ENCODE measurements around the gene CROCC2. TPM values are rescaled to one million over a fixed set of nuclear protein-coding genes. Genes with fewer than 3 reads are reported as not detected.
A peak's percentile ranks its signal among the peaks of the same experiment; 100 is the strongest.

CROCC2 gene
- polyA plus RNA-seq, 6 donors from 2014 or later, result not detected

GRCh38 chr2:240921311-240921994 is 15.3 kb downstream of the CROCC2 start:
- Mint-ChIP-seq H3K4me3 (no peak overlapping the region), H3K9me3 (no peaks in the 10 kb centered on the region), H3K27ac (peak overlapping the region in 1 of 6 donors; percentile 44), H3K36me3 (no peaks in the 10 kb centered on the region), H3K27me3 (peaks cover 0 to 21% (median 0%) of the 10 kb centered on the region in 3 donors), H3K4me1 (peaks cover 2 to 7% (median 4%) of the 10 kb centered on the region in 3 donors)
- ATAC-seq (ENCODE audit: low read depth in 2 of 2) (no peak), DNase-seq (no peak)

DNA sequence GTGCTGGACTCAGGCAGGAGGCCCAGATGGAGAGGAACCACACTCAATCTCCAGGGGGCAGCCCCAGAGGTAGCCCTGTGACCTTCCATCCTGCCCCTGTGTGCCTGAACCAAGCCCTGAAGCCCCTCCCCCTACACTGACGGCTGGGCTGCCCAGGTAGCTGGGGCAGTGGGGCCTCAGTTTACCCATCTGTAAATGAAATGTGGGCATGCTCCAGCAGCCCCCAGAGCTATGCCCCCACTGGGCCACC is 15.8 kb downstream of the CROCC2 start:
- no peak for DNase-seq
- no peak for ATAC-seq (ENCODE audit: low read depth in 2 of 2)

GRCh38 chr2:240922245-240922981 is 16.3 kb downstream of the CROCC2 start:
- Mint-ChIP-seq H3K27me3 (peaks cover 0 to 12% (median 0%) of the 10 kb centered on the region in 3 donors), H3K4me1 (peaks cover 0 to under 1% (median 0%) of the 10 kb centered on the region in 3 donors), H3K9me3 (peaks cover 0 to 3% (median 0%) of the 10 kb centered on the region in 7 donors), H3K27ac (no peak overlapping the region), H3K4me3 (no peak overlapping the region), H3K36me3 (no peaks in the 10 kb centered on the region)
- DNase-seq, result no peak
- ATAC-seq (ENCODE audit: low read depth in 2 of 2), result no peak

More for the DNA sequence above, 15.8 kb downstream of the CROCC2 start:
- Mint-ChIP-seq H3K27me3 (peaks cover 0 to 16% (median 0%) of the 10 kb centered on the region in 3 donors), H3K4me3 (no peak overlapping the region), H3K36me3 (no peaks in the 10 kb centered on the region), H3K27ac (peak overlapping the region in 1 of 6 donors; percentile 44), H3K4me1 (peaks cover 0 to 4% (median 4%) of the 10 kb centered on the region in 3 donors), H3K9me3 (no peaks in the 10 kb centered on the region)

- no peaks in the 10 kb centered on the region for H3K36me3 Mint-ChIP-seq
- ATAC-seq (ENCODE audit: low read depth in 2 of 2), result no peak
- H3K27me3 Mint-ChIP-seq, result peaks cover 0 to 12% (median under 1%) of the 10 kb centered on the region in 3 donors
- no peaks in the 10 kb centered on the region for H3K4me1 Mint-ChIP-seq
- H3K4me3 Mint-ChIP-seq, result no peak overlapping the region
- no peak overlapping the region for H3K27ac Mint-ChIP-seq
- no peak for DNase-seq
- peaks cover 0 to 6% (median 0%) of the 10 kb centered on the region in 7 donors for H3K9me3 Mint-ChIP-seq
These were observed 16.9 kb downstream of the CROCC2 start for GRCh38 chr2:240922982-240923537.

- Mint-ChIP-seq H3K4me1 (no peaks in the 10 kb centered on the region), H3K4me3 (no peak overlapping the region), H3K36me3 (no peaks in the 10 kb centered on the region), H3K27ac (no peak overlapping the region), H3K27me3 (peaks cover 0 to 12% (median 6%) of the 10 kb centered on the region in 3 donors), H3K9me3 (peaks cover 0 to 7% (median 0%) of the 10 kb centered on the region in 7 donors)
- DNase-seq (no peak), ATAC-seq (ENCODE audit: low read depth in 2 of 2) (no peak)
These were observed 19.0 kb downstream of the CROCC2 start for GRCh38 chr2:240925191-240925567.

GRCh38 chr2:240925568-240926515 is 19.7 kb downstream of the CROCC2 start:
- DNase-seq, result no peak
- H3K27ac Mint-ChIP-seq, result no peak overlapping the region
- no peak overlapping the region for H3K4me3 Mint-ChIP-seq
- H3K27me3 Mint-ChIP-seq, result peaks cover 0 to 12% (median 6%) of the 10 kb centered on the region in 3 donors
- no peaks in the 10 kb centered on the region for H3K36me3 Mint-ChIP-seq
- H3K9me3 Mint-ChIP-seq, result peaks cover 0 to 7% (median 0%) of the 10 kb centered on the region in 7 donors
- no peak for ATAC-seq (ENCODE audit: low read depth in 2 of 2)
- no peaks in the 10 kb centered on the region for H3K4me1 Mint-ChIP-seq

GRCh38 chr2:240926516-240927389 is 20.6 kb downstream of the CROCC2 start:
- H3K27me3 Mint-ChIP-seq, result peaks cover 0 to 12% (median 6%) of the 10 kb centered on the region in 3 donors
- no peak overlapping the region for H3K27ac Mint-ChIP-seq
- no peaks in the 10 kb centered on the region for H3K36me3 Mint-ChIP-seq
- no peak overlapping the region for H3K4me3 Mint-ChIP-seq
- H3K9me3 Mint-ChIP-seq, result peaks cover 0 to 7% (median 0%) of the 10 kb centered on the region in 7 donors
- no peaks in the 10 kb centered on the region for H3K4me1 Mint-ChIP-seq
- ATAC-seq (ENCODE audit: low read depth in 2 of 2) (no peak), DNase-seq (no peak)

DNA sequence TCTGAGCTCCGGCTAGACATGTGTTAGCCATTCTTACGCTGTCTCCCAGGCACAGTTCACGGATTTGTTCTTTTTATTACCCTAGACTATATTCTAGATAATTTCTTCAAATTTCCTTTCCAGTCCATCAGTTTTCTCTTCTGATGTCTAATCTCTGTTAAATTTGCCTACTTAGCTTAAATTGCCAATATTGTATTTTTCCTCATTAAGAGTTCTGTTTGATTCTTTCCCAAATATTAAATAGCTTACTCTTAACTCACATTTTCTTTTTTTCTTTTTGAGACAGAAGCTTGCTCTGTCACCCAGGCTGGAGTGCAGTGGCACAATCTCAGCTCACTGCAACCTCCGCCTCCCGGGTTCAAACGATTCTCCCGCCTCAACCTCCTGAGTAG is 21.2 kb downstream of the CROCC2 start:
- H3K4me1 Mint-ChIP-seq, result no peaks in the 10 kb centered on the region
- H3K9me3 Mint-ChIP-seq, result peaks cover 0 to 7% (median 0%) of the 10 kb centered on the region in 7 donors
- no peak overlapping the region for H3K4me3 Mint-ChIP-seq
- H3K36me3 Mint-ChIP-seq, result no peaks in the 10 kb centered on the region
- no peak for DNase-seq
- no peak overlapping the region for H3K27ac Mint-ChIP-seq
- H3K27me3 Mint-ChIP-seq, result peaks cover 0 to 12% (median 6%) of the 10 kb centered on the region in 3 donors
- no peak for ATAC-seq (ENCODE audit: low read depth in 2 of 2)

DNA sequence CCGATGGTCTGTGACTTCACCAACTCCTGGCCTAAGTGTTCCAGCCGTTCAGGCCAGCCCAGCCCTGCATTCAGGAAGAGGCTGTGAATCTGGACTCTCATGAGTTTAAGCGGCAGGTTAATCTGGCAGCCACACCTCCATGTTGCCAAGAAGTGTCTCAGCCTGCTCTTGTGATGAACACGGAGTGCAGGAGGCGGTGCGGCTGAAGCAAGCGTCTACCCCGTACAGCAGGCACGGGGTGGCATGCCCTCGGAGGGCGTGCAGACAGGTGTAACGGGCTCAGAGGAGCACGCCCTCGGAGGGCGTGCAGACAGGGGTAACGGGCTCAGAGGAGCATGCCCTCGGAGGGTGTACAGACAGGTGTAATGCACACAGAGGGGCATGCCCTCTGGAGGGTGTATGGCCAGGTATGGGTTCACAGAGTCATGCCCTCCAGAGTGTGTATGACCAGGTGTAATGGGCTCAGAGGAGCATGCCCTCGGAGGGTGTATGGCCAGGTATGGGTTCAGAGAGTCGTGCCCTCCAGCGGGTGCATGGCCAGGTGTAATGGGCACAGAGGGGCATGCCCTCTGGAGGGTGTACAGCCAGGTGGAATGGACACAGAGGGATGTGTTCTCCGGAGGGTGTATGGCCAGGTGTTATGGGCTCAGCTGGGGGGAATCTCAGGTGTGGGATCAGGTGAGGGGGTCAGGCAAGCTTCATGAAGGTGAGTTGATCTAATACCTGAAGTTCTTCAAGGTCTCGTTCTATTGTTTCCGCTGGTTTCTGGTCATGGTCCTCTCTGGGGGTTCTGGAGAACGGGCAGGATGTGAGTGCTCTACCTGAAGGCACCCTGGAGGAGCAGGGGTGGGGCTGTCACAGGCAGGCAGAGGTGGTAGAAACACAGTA is 22.6 kb downstream of the CROCC2 start:
- Mint-ChIP-seq H3K4me1 (no peaks in the 10 kb centered on the region), H3K27me3 (peaks cover 0 to 12% (median 6%) of the 10 kb centered on the region in 3 donors), H3K36me3 (no peaks in the 10 kb centered on the region), H3K4me3 (no peak overlapping the region), H3K9me3 (peaks cover 0 to 7% (median 0%) of the 10 kb centered on the region in 7 donors), H3K27ac (peak overlapping the region in 2 of 6 donors; percentile 18 to 54)
- DNase-seq (no peak), ATAC-seq (ENCODE audit: low read depth in 2 of 2) (no peak)

- Mint-ChIP-seq H3K36me3 (no peaks in the 10 kb centered on the region), H3K4me1 (no peaks in the 10 kb centered on the region), H3K27ac (peak overlapping the region in 1 of 6 donors; percentile 54), H3K27me3 (peaks cover 0 to 12% (median 7%) of the 10 kb centered on the region in 3 donors), H3K9me3 (peaks cover 0 to 7% (median 0%) of the 10 kb centered on the region in 7 donors), H3K4me3 (no peak overlapping the region)
- no peak for ATAC-seq (ENCODE audit: low read depth in 2 of 2)
- DNase-seq, result no peak
These were observed 23.4 kb downstream of the CROCC2 start for GRCh38 chr2:240929364-240930095.

DNA sequence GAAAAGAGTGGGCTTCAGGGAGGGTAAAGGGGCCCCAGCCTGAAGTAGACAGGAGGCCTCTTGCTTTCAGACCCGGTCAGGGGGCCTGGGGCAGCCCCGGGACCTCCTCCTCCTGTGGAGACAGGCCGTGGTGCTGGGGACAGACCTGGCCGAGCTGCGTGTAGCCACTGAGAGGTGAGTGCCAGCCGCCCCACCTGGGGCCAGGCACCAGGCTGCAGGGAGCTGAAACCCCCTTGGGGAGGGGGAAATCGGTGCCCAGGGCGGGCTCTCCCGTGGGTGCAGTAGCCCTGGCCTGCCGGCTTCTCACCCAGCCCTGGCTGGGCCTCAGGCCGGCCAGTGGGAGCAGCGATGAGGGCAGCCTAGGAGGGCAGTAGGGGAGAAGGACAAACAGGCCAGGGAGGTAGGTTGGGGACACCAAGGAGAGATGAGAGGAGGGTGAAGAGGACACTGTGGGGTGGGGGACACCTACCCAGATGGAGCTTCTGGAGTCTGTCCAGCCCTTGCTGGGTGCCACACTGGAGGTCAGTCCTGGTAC is 24.0 kb downstream of the CROCC2 start:
- no peak overlapping the region for H3K4me3 Mint-ChIP-seq
- H3K27ac Mint-ChIP-seq, result no peak overlapping the region
- ATAC-seq (ENCODE audit: low read depth in 2 of 2) (no peak), DNase-seq (no peak)
- H3K27me3 Mint-ChIP-seq, result peaks cover 0 to 14% (median 12%) of the 10 kb centered on the region in 3 donors
- H3K4me1 Mint-ChIP-seq, result no peaks in the 10 kb centered on the region
- peaks cover 0 to 7% (median 0%) of the 10 kb centered on the region in 7 donors for H3K9me3 Mint-ChIP-seq
- no peaks in the 10 kb centered on the region for H3K36me3 Mint-ChIP-seq

All from naive B cell (primary cell).